ENCODE results near the gene CENPP. TPM values are rescaled to one million over a fixed set of nuclear protein-coding genes. Genes with fewer than 3 reads are reported as not detected.

Gene CENPP
- total RNA-seq, 1 experiment from 2014 or later, result 24.2 TPM

- Histone ChIP-seq H3K9me3 (replicated peaks) (no peaks in the 10 kb centered on the region), H3K36me3 (peaks cover 55% of the 10 kb centered on the region), H3K27me3 (no peaks in the 10 kb centered on the region), H3K4me3 (no peak overlapping the region), H3K27ac (no peak overlapping the region), H3K4me1 (no peaks in the 10 kb centered on the region)
- no peak for DNase-seq
These were observed 28.1 kb upstream of the CENPP start for GRCh38 chr9:92297611-92298010.

GRCh38 chr9:92298036-92298435 is 27.7 kb upstream of the CENPP start:
- Histone ChIP-seq H3K36me3 (peaks cover 59% of the 10 kb centered on the region), H3K9me3 (replicated peaks) (no peaks in the 10 kb centered on the region), H3K27me3 (no peaks in the 10 kb centered on the region), H3K4me1 (no peaks in the 10 kb centered on the region), H3K27ac (no peak overlapping the region), H3K4me3 (no peak overlapping the region)
- no peak for DNase-seq

- Histone ChIP-seq H3K4me3 (no peak overlapping the region), H3K27ac (no peak overlapping the region), H3K36me3 (peaks cover 68% of the 10 kb centered on the region), H3K9me3 (replicated peaks) (no peaks in the 10 kb centered on the region), H3K27me3 (no peaks in the 10 kb centered on the region), H3K4me1 (no peaks in the 10 kb centered on the region)
- DNase-seq, result no peak
These were observed 26.6 kb upstream of the CENPP start for GRCh38 chr9:92299116-92299515.

- Histone ChIP-seq H3K4me1 (no peaks in the 10 kb centered on the region), H3K36me3 (peaks cover 86% of the 10 kb centered on the region), H3K27me3 (no peaks in the 10 kb centered on the region), H3K27ac (no peak overlapping the region), H3K4me3 (no peak overlapping the region), H3K9me3 (replicated peaks) (no peaks in the 10 kb centered on the region)
- no peak for DNase-seq
These were observed 24.8 kb upstream of the CENPP start for GRCh38 chr9:92300936-92301335.

- Histone ChIP-seq H3K27ac (no peak overlapping the region), H3K4me3 (no peak overlapping the region), H3K4me1 (no peaks in the 10 kb centered on the region), H3K9me3 (replicated peaks) (no peaks in the 10 kb centered on the region), H3K36me3 (peaks cover 89% of the 10 kb centered on the region), H3K27me3 (no peaks in the 10 kb centered on the region)
- DNase-seq, result no peak
These were observed 16.9 kb upstream of the CENPP start for GRCh38 chr9:92308893-92309292.

GRCh38 chr9:92310562-92310961 is 15.2 kb upstream of the CENPP start:
- H3K4me3 ChIP-seq, result no peak overlapping the region
- no peaks in the 10 kb centered on the region for H3K27me3 ChIP-seq
- H3K9me3 ChIP-seq (replicated peaks), result no peaks in the 10 kb centered on the region
- H3K4me1 ChIP-seq, result no peaks in the 10 kb centered on the region
- no peak overlapping the region for H3K27ac ChIP-seq
- no peak for DNase-seq
- peaks cover 89% of the 10 kb centered on the region for H3K36me3 ChIP-seq

- peaks cover 87% of the 10 kb centered on the region for H3K36me3 ChIP-seq
- no peaks in the 10 kb centered on the region for H3K27me3 ChIP-seq
- H3K4me3 ChIP-seq, result no peak overlapping the region
- H3K9me3 ChIP-seq (replicated peaks), result no peaks in the 10 kb centered on the region
- no peak for DNase-seq
- H3K4me1 ChIP-seq, result no peaks in the 10 kb centered on the region
- H3K27ac ChIP-seq, result no peak overlapping the region
These were observed 12.7 kb upstream of the CENPP start for GRCh38 chr9:92312887-92313623.

- H3K4me3 ChIP-seq, result no peak overlapping the region
- H3K9me3 ChIP-seq (replicated peaks), result no peaks in the 10 kb centered on the region
- peaks cover 87% of the 10 kb centered on the region for H3K36me3 ChIP-seq
- H3K4me1 ChIP-seq, result no peaks in the 10 kb centered on the region
- no peak for DNase-seq
- no peaks in the 10 kb centered on the region for H3K27me3 ChIP-seq
- H3K27ac ChIP-seq, result no peak overlapping the region
These were observed 12.1 kb upstream of the CENPP start for GRCh38 chr9:92313624-92314012.

GRCh38 chr9:92315456-92315855 is 10.3 kb upstream of the CENPP start:
- Histone ChIP-seq H3K27me3 (no peaks in the 10 kb centered on the region), H3K27ac (no peak overlapping the region), H3K9me3 (replicated peaks) (no peaks in the 10 kb centered on the region), H3K4me3 (no peak overlapping the region), H3K36me3 (peaks cover 81% of the 10 kb centered on the region), H3K4me1 (no peaks in the 10 kb centered on the region)
- DNase-seq, result no peak

GRCh38 chr9:92324431-92324830 is 1.3 kb upstream of the CENPP start:
- H3K9me3 ChIP-seq (replicated peaks), result no peaks in the 10 kb centered on the region
- H3K27me3 ChIP-seq, result no peaks in the 10 kb centered on the region
- DNase-seq, result no peak
- H3K4me3 ChIP-seq, result peak overlapping the region; percentile 86
- H3K27ac ChIP-seq, result peak overlapping the region; percentile 99; the same call in 1 of the 2 replicates
- H3K4me1 ChIP-seq, result peaks cover 3% of the 10 kb centered on the region; the same call in 1 of the 2 replicates
- H3K36me3 ChIP-seq, result peaks cover 33% of the 10 kb centered on the region

- Histone ChIP-seq H3K36me3 (peaks cover 29% of the 10 kb centered on the region), H3K4me1 (peaks cover 3% of the 10 kb centered on the region; the same call in 1 of the 2 replicates), H3K4me3 (peak overlapping the region; percentile 86), H3K27me3 (no peaks in the 10 kb centered on the region), H3K9me3 (replicated peaks) (no peaks in the 10 kb centered on the region), H3K27ac (peak overlapping the region; percentile 99)
- DNase-seq, result no peak
These were observed 874 bp upstream of the CENPP start for GRCh38 chr9:92324889-92325268.

- H3K9me3 ChIP-seq (replicated peaks), result no peaks in the 10 kb centered on the region
These were observed 293 bp downstream of the CENPP start for GRCh38 chr9:92325991-92326500.

GRCh38 chr9:92327283-92327850 is 1.6 kb downstream of the CENPP start:
- Histone ChIP-seq H3K4me3 (no peak overlapping the region), H3K4me1 (peaks cover 3% of the 10 kb centered on the region; the same call in 1 of the 2 replicates), H3K27ac (no peak overlapping the region), H3K27me3 (no peaks in the 10 kb centered on the region), H3K9me3 (replicated peaks) (no peaks in the 10 kb centered on the region), H3K36me3 (peaks cover 14% of the 10 kb centered on the region)
- no peak for DNase-seq

More at GRCh38 chr9:92325991-92326500, 293 bp downstream of the CENPP start:
- Histone ChIP-seq H3K36me3 (peaks cover 23% of the 10 kb centered on the region), H3K4me1 (peaks cover 3% of the 10 kb centered on the region; the same call in 1 of the 2 replicates), H3K27ac (peak overlapping the region; percentile 99), H3K27me3 (no peaks in the 10 kb centered on the region), H3K4me3 (peak overlapping the region; percentile 86)
- DNase-seq, result no peak

GRCh38 chr9:92328225-92328624 is 2.5 kb downstream of the CENPP start:
- no peaks in the 10 kb centered on the region for H3K27me3 ChIP-seq
- H3K27ac ChIP-seq, result no peak overlapping the region
- no peaks in the 10 kb centered on the region for H3K9me3 ChIP-seq (replicated peaks)
- peaks cover 8% of the 10 kb centered on the region for H3K36me3 ChIP-seq
- peaks cover 8% of the 10 kb centered on the region; the same call in 1 of the 2 replicates for H3K4me1 ChIP-seq
- H3K4me3 ChIP-seq, result no peak overlapping the region
- peak; percentile 27 to 55 for DNase-seq

- no peak overlapping the region for H3K27ac ChIP-seq
- peak in 1 of 2 experiments; percentile 23 for DNase-seq
- no peaks in the 10 kb centered on the region for H3K27me3 ChIP-seq
- H3K4me1 ChIP-seq, result peaks cover 7% of the 10 kb centered on the region; the same call in 1 of the 2 replicates
- H3K4me3 ChIP-seq, result no peak overlapping the region
- H3K9me3 ChIP-seq (replicated peaks), result no peaks in the 10 kb centered on the region
- H3K36me3 ChIP-seq, result peaks cover 34% of the 10 kb centered on the region
These were observed 7.0 kb downstream of the CENPP start for GRCh38 chr9:92332577-92333281.

Data from SJCRH30 (cell line).